H9 (cell line): ENCODE results near the gene RAB5IF. TPM values are rescaled to one million over a fixed set of nuclear protein-coding genes. Genes with fewer than 3 reads are reported as not detected.

ENCODE experiments used
- DNase-seq: peaks from one replicate; pipeline ENCODE4 v3.0.0-alpha.2; 2017
- H2AFZ ChIP-seq: one replicate; pipeline ENCODE4 v1.6.1; 2013; ENCODE audit warnings: mild to moderate bottlenecking, low read length, control low read depth, moderate library complexity
- H2AK5ac ChIP-seq: 2 replicates; pipeline ENCODE4 v1.6.1; 2013; ENCODE audit warnings: low read length, control low read depth, mixed read lengths; ENCODE audit not compliant: insufficient read length
- H2BK120ac ChIP-seq: one replicate; pipeline ENCODE4 v1.6.1; 2013; ENCODE audit warnings: low read depth, mild to moderate bottlenecking, low read length, control low read depth, inconsistent platforms; ENCODE audit not compliant: poor library complexity, severe bottlenecking
- H2BK12ac ChIP-seq: 2 replicates; pipeline ENCODE4 v1.6.1; 2013; ENCODE audit warnings: low read length, control low read depth, mixed read lengths, low read depth; ENCODE audit not compliant: insufficient read length
- H2BK15ac ChIP-seq: 2 replicates; pipeline ENCODE4 v1.6.1; 2013; ENCODE audit warnings: low read depth, low read length, control low read depth
- H2BK20ac ChIP-seq: one replicate; pipeline ENCODE4 v1.6.1; 2013; ENCODE audit warnings: low read depth, mild to moderate bottlenecking, low read length, control low read depth, inconsistent platforms; ENCODE audit not compliant: poor library complexity, severe bottlenecking
- H2BK5ac ChIP-seq: 2 replicates; pipeline ENCODE4 v1.6.1; 2013; ENCODE audit warnings: low read length, control low read depth, mixed read lengths; ENCODE audit not compliant: insufficient read length
- H3K14ac ChIP-seq: 2 replicates; pipeline ENCODE4 v1.6.1; 2013; ENCODE audit warnings: low read length, control low read depth; ENCODE audit not compliant: insufficient read depth
- H3K18ac ChIP-seq: 2 replicates; pipeline ENCODE4 v1.6.1; 2013; ENCODE audit warnings: low read depth, mild to moderate bottlenecking, mixed read lengths, low read length, control low read depth; ENCODE audit not compliant: insufficient read length
- H3K23ac ChIP-seq: 2 replicates; pipeline ENCODE4 v1.6.1; 2013; ENCODE audit warnings: low read length, control low read depth, mixed read lengths, low read depth; ENCODE audit not compliant: insufficient read length
- H3K23me2 ChIP-seq: 2 replicates; pipeline ENCODE4 v1.6.1; 2013; ENCODE audit warnings: low read depth, mild to moderate bottlenecking, mixed read lengths, low read length, control low read depth; ENCODE audit not compliant: insufficient read length, poor library complexity, severe bottlenecking
- H3K27ac ChIP-seq: 2 replicates; pipeline ENCODE4 v1.5.1; 2013; ENCODE audit warnings: low read length, control low read depth, mixed read lengths, low read depth; ENCODE audit not compliant: insufficient read length
- H3K27me3 ChIP-seq: 2 replicates; pipeline ENCODE4 v1.6.1; 2013; ENCODE audit warnings: low read length, control low read depth, inconsistent platforms; ENCODE audit not compliant: insufficient read depth
- H3K4ac ChIP-seq: 2 replicates; pipeline ENCODE4 v1.6.1; 2013; ENCODE audit warnings: low read depth, mild to moderate bottlenecking, control low read depth, inconsistent platforms, low read length, moderate library complexity
- H3K4me1 ChIP-seq: 2 replicates; pipeline ENCODE4 v1.6.1; 2013; ENCODE audit warnings: low read length, control low read depth, inconsistent platforms; ENCODE audit not compliant: insufficient read depth
- H3K4me2 ChIP-seq: 2 replicates; pipeline ENCODE4 v1.6.1; 2013; ENCODE audit warnings: low read length, control low read depth, mixed read lengths; ENCODE audit not compliant: insufficient read length, insufficient read depth
- H3K56ac ChIP-seq: 2 replicates; pipeline ENCODE4 v1.6.1; 2013; ENCODE audit warnings: low read depth, mild to moderate bottlenecking, mixed read lengths, low read length, control low read depth; ENCODE audit not compliant: insufficient read length
- H3K79me1 ChIP-seq: 2 replicates; pipeline ENCODE4 v1.6.1; 2013; ENCODE audit warnings: low read depth, mild to moderate bottlenecking, moderate library complexity, low read length, control low read depth, inconsistent platforms; ENCODE audit not compliant: insufficient read depth, poor library complexity, severe bottlenecking
- H3K79me2 ChIP-seq: 2 replicates; pipeline ENCODE4 v1.6.1; 2013; ENCODE audit warnings: low read length, control low read depth, inconsistent platforms; ENCODE audit not compliant: insufficient read depth
- H3K9ac ChIP-seq: 2 replicates; pipeline ENCODE4 v1.6.1; 2013; ENCODE audit warnings: low read length, control low read depth, mixed read lengths; ENCODE audit not compliant: insufficient read length; ENCODE audit errors: extremely low read depth
- H3K9me3 ChIP-seq: one replicate; pipeline ENCODE4 v1.6.1; 2013; ENCODE audit warnings: low read depth, low read length, inconsistent platforms; ENCODE audit not compliant: control insufficient read depth
- H3T11ph ChIP-seq: one replicate; pipeline ENCODE4 v1.6.1; 2013; ENCODE audit warnings: mild to moderate bottlenecking, low read length, control low read depth, inconsistent platforms
- H4K20me1 ChIP-seq: one replicate; pipeline ENCODE4 v1.6.1; 2013; ENCODE audit not compliant: control insufficient read depth, insufficient read length, insufficient read depth
- H4K5ac ChIP-seq: 2 replicates; pipeline ENCODE4 v1.6.1; 2013; ENCODE audit warnings: low read depth, mild to moderate bottlenecking, mixed read lengths, low read length, control low read depth; ENCODE audit not compliant: insufficient read length
- H4K8ac ChIP-seq: replicated peaks from 2 replicates; pipeline ENCODE4 v1.6.1; 2013; ENCODE audit warnings: low read length, control low read depth, mixed read lengths, low read depth; ENCODE audit not compliant: insufficient read length
- H4K91ac ChIP-seq: 2 replicates; pipeline ENCODE4 v1.6.1; 2013; ENCODE audit warnings: low read depth, mild to moderate bottlenecking, moderate library complexity, mixed read lengths, low read length, control low read depth; ENCODE audit not compliant: insufficient read length
- H3K27ac Mint-ChIP-seq, 3 experiments: 2 replicates in 2 of 3; 3 replicates in 1 of 3; pipeline ENCODE4 v1.8.0; 2020 to 2021; ENCODE audit warnings: mixed read lengths in 3 of 3, mild to moderate bottlenecking in 1 of 3, moderate library complexity in 1 of 3
- H3K27me3 Mint-ChIP-seq: 2 replicates; pipeline ENCODE4 v1.8.0; 2021; ENCODE audit warnings: low read depth, mild to moderate bottlenecking, moderate library complexity, mixed read lengths
- H3K36me3 Mint-ChIP-seq, 3 experiments: 2 replicates in 2 of 3; 3 replicates in 1 of 3; pipeline ENCODE4 v1.8.0; 2020 to 2021; ENCODE audit warnings: low read depth in 3 of 3, mixed read lengths in 3 of 3; ENCODE audit not compliant: insufficient read depth in 1 of 3
- H3K4me1 Mint-ChIP-seq, 2 experiments: 2 replicates each; pipeline ENCODE4 v1.8.0; 2020; ENCODE audit warnings: mixed read lengths in 2 of 2
- H3K4me3 Mint-ChIP-seq, 2 experiments: 2 replicates in 1 of 2; 3 replicates in 1 of 2; pipeline ENCODE4 v1.8.0; 2020 to 2021; ENCODE audit warnings: mild to moderate bottlenecking in 2 of 2, mixed read lengths in 2 of 2, moderate library complexity in 1 of 2
- H3K9me3 Mint-ChIP-seq, 2 experiments: 2 replicates in 1 of 2; 3 replicates in 1 of 2; pipeline ENCODE4 v1.8.0; 2020; ENCODE audit warnings: mild to moderate bottlenecking in 2 of 2, mixed read lengths in 2 of 2, moderate library complexity in 1 of 2
- WGBS: extraction: QIAGEN DNeasy Blood & Tissue Kit; methylation state at CpG from one replicate; pipeline ENCODE4 v1.1.7; 2013; ENCODE audit warnings: missing lambda C conversion rate, low lambda C conversion rate, mixed read lengths; ENCODE audit not compliant: insufficient read length; ENCODE audit errors: extremely low coverage; 5-methylcytosine and 5-hydroxymethylcytosine counted together
- total RNA-seq: library from RNA; stranded (reverse); gene quantifications from 2 replicates; pipeline ENCODE4 v1.2.1, GENCODE V29; 2021
- TF ChIP-seq, protein P1 (sequence below): fragments of 200-600 bp; sonication (generic); conservative IDR thresholded peaks from 3 replicates; pipeline ENCODE4 v1.8.0; 2021; ENCODE audit warnings: antibody characterized with exemption, mild to moderate bottlenecking

Gene RAB5IF
- total RNA-seq, 1 experiment from 2014 or later = 96.5 TPM

DNA sequence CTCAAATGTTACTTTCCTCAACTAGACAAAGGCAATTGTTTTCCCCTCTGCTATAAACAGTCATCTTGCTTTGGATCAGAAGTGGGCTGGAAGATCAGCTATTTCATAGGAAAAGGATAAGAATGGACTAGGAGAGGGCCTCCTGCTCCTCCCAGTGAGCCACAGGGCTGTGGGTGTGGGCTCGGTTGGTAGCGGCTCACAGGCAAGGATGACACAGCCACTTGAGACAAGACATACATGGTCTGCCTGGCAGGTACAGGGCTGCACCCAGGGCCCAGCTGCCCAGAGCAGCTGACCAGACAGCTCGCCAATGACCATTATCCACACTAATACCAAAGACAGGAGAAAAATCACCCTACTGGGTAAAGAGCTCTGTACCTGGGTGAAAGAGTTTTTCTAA, 49.4 kb downstream of the RAB5IF start:
- H3K18ac ChIP-seq = no peak overlapping the region
- H2BK20ac ChIP-seq = no peak overlapping the region
- no peak overlapping the region for H2AK5ac ChIP-seq
- no peaks in the 10 kb centered on the region for H3K4me1 ChIP-seq
- H2BK5ac ChIP-seq = no peak overlapping the region
- peaks cover 1 to 5% (median 2%) of the 10 kb centered on the region in 3 experiments; a peak in 3 of 7 replicates for H3K36me3 Mint-ChIP-seq
- no peaks in the 10 kb centered on the region for H3K79me1 ChIP-seq
- H3K79me2 ChIP-seq = no peaks in the 10 kb centered on the region
- H4K8ac ChIP-seq = no peak overlapping the region
- H4K91ac ChIP-seq = no peak overlapping the region
- H4K20me1 ChIP-seq = no peaks in the 10 kb centered on the region
- H3K27me3 Mint-ChIP-seq = no peaks in the 10 kb centered on the region
- H3K23me2 ChIP-seq = no peaks in the 10 kb centered on the region
- H2BK15ac ChIP-seq = no peak overlapping the region
- no peaks in the 10 kb centered on the region for H3K9me3 Mint-ChIP-seq
- no peak overlapping the region for H3K14ac ChIP-seq
- H2BK120ac ChIP-seq = no peak overlapping the region
- DNase-seq = no peak
- no peak overlapping the region for H3K9ac ChIP-seq
- H2BK12ac ChIP-seq = no peak overlapping the region
- H3K27me3 ChIP-seq = no peaks in the 10 kb centered on the region
- no CpG with 5 or more reads among the region's 3 CpGs for WGBS
- H3K27ac Mint-ChIP-seq = peak overlapping the region in 1 of 3 experiments; percentile 68; a peak in 2 of 7 replicates
- no peak overlapping the region for H2AFZ ChIP-seq
- no peak overlapping the region for H3K4me3 Mint-ChIP-seq
- no peak overlapping the region for H3K27ac ChIP-seq
- H3K4me1 Mint-ChIP-seq = no peaks in the 10 kb centered on the region
- no peak overlapping the region for H3K56ac ChIP-seq
- no peak overlapping the region for H4K5ac ChIP-seq
- H3K4me2 ChIP-seq = no peak overlapping the region
- no peak overlapping the region for H3T11ph ChIP-seq
- TF ChIP-seq, protein P1, sequence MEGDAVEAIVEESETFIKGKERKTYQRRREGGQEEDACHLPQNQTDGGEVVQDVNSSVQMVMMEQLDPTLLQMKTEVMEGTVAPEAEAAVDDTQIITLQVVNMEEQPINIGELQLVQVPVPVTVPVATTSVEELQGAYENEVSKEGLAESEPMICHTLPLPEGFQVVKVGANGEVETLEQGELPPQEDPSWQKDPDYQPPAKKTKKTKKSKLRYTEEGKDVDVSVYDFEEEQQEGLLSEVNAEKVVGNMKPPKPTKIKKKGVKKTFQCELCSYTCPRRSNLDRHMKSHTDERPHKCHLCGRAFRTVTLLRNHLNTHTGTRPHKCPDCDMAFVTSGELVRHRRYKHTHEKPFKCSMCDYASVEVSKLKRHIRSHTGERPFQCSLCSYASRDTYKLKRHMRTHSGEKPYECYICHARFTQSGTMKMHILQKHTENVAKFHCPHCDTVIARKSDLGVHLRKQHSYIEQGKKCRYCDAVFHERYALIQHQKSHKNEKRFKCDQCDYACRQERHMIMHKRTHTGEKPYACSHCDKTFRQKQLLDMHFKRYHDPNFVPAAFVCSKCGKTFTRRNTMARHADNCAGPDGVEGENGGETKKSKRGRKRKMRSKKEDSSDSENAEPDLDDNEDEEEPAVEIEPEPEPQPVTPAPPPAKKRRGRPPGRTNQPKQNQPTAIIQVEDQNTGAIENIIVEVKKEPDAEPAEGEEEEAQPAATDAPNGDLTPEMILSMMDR = no peak
- no peak overlapping the region for H3K4ac ChIP-seq
- no peak overlapping the region for H3K23ac ChIP-seq
- H3K9me3 ChIP-seq = no peaks in the 10 kb centered on the region
